ENCODE measurements around the gene ING5.

DNA sequence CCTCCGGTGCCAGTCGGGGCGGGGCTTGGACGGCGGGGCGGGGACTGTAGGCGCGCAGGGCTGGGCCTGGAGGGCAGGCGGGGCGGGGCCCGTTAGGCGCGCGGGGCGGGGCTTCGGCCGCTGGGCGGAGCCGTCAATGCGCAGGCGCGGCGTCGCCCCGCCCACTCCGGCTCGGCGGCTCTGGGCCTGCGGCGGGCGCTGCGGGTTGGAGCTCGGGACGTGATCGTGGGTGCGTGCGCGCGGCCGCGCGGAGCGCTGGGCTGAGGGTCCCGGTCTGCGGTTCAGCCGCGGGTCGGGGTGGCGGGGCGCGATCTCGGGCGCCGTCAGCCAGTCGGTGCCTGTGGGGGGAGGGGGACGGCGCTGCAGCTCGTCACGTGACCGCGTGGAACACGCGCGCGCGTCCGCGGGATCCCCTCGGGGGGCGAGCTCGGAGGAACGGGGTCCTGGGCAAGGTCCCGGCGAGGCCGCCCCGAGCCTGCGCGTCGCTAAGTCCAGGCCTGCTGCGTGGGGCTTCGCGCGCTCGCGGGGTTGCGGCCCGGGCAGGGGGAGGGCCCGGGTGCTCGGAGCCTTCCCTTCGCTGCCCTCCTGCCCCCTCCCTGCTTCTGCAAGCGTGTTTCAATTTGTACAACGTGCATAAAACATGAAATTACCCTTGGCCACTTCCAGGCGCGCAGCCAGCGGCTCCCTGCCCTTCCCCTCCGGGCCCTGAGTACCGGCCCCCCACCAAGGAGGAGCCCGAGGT lies 32.8 kb downstream of the ING5 start, which contains the start of gene D2HGDH:
- TF ChIP-seq, protein P1, sequence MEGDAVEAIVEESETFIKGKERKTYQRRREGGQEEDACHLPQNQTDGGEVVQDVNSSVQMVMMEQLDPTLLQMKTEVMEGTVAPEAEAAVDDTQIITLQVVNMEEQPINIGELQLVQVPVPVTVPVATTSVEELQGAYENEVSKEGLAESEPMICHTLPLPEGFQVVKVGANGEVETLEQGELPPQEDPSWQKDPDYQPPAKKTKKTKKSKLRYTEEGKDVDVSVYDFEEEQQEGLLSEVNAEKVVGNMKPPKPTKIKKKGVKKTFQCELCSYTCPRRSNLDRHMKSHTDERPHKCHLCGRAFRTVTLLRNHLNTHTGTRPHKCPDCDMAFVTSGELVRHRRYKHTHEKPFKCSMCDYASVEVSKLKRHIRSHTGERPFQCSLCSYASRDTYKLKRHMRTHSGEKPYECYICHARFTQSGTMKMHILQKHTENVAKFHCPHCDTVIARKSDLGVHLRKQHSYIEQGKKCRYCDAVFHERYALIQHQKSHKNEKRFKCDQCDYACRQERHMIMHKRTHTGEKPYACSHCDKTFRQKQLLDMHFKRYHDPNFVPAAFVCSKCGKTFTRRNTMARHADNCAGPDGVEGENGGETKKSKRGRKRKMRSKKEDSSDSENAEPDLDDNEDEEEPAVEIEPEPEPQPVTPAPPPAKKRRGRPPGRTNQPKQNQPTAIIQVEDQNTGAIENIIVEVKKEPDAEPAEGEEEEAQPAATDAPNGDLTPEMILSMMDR (IDR thresholded peaks at IDR 0.05 in 2 of 3, conservative IDR thresholded peaks at IDR 0.05 in 1 of 3; ENCODE audit: borderline replicate concordance in 1 of 3, insufficient read depth in 1 of 3, low read depth in 2 of 3, low read length in 2 of 3), result no peak
- TF ChIP-seq EZH2 (IDR thresholded peaks at IDR 0.05) (no peak), RAD21 (IDR thresholded peaks at IDR 0.05; ENCODE audit: low read depth) (no peak), POLR2A (IDR thresholded peaks at IDR 0.05; ENCODE audit: borderline replicate concordance, extremely low read depth, insufficient read depth, insufficient read length) (peak; percentile 85), JUND (IDR thresholded peaks at IDR 0.05) (no peak), EGR1 (IDR thresholded peaks at IDR 0.05; ENCODE audit: low read depth) (no peak), MAX (IDR thresholded peaks at IDR 0.05) (peak; percentile 62), ZNF274 (IDR thresholded peaks at IDR 0.05; ENCODE audit: low read depth, low read length) (no peak)
